ENCODE results near the gene EFCAB6.

The EFCAB6 gene

GRCh38 chr22:43747877-43748276 is 64.2 kb downstream of the EFCAB6 start:
- DNase-seq (ENCODE audit: low spot score) = no peak

- no peak for DNase-seq (ENCODE audit: low spot score)
Observed at GRCh38 chr22:43747058-43747457, 65.0 kb downstream of the EFCAB6 start.

GRCh38 chr22:43745783-43746356 is 66.2 kb downstream of the EFCAB6 start:
- no peak for DNase-seq (ENCODE audit: low spot score)

- no peak for DNase-seq (ENCODE audit: low spot score)
Observed at GRCh38 chr22:43745411-43745770, 66.7 kb downstream of the EFCAB6 start.

GRCh38 chr22:43744700-43745410 is 67.2 kb downstream of the EFCAB6 start:
- no peak for DNase-seq (ENCODE audit: low spot score)

- no peak for DNase-seq (ENCODE audit: low spot score)
Observed at GRCh38 chr22:43743929-43744643, 68.0 kb downstream of the EFCAB6 start.

- no peak for DNase-seq (ENCODE audit: low spot score)
Observed at GRCh38 chr22:43743131-43743530, 69.0 kb downstream of the EFCAB6 start.

GRCh38 chr22:43742154-43742950 is 69.8 kb downstream of the EFCAB6 start:
- no peak for DNase-seq (ENCODE audit: low spot score)

- peak; percentile 10 for DNase-seq (ENCODE audit: low spot score)
Observed at GRCh38 chr22:43740587-43741270, 71.4 kb downstream of the EFCAB6 start.

- no peak for DNase-seq (ENCODE audit: low spot score)
Observed at GRCh38 chr22:43739851-43740379, 72.2 kb downstream of the EFCAB6 start.

GRCh38 chr22:43737150-43737828 is 74.8 kb downstream of the EFCAB6 start:
- no peak for DNase-seq (ENCODE audit: low spot score)

- no peak for DNase-seq (ENCODE audit: low spot score)
Observed at GRCh38 chr22:43736651-43737050, 75.5 kb downstream of the EFCAB6 start.

- no peak for DNase-seq (ENCODE audit: low spot score)
Observed at GRCh38 chr22:43734370-43735150, 77.5 kb downstream of the EFCAB6 start.

GRCh38 chr22:43733138-43733537 is 79.0 kb downstream of the EFCAB6 start:
- DNase-seq (ENCODE audit: low spot score) = no peak

- no peak for DNase-seq (ENCODE audit: low spot score)
Observed at GRCh38 chr22:43731988-43732387, 80.1 kb downstream of the EFCAB6 start.

- DNase-seq (ENCODE audit: low spot score) = no peak
Observed at GRCh38 chr22:43726964-43727543, 85.1 kb downstream of the EFCAB6 start.

GRCh38 chr22:43726322-43726721 is 85.8 kb downstream of the EFCAB6 start:
- DNase-seq (ENCODE audit: low spot score) = no peak

- no peak for DNase-seq (ENCODE audit: low spot score)
Observed at GRCh38 chr22:43723816-43724215, 88.3 kb downstream of the EFCAB6 start.

GRCh38 chr22:43722444-43722843 is 89.7 kb downstream of the EFCAB6 start:
- no peak for DNase-seq (ENCODE audit: low spot score)

GRCh38 chr22:43720716-43721115 is 91.4 kb downstream of the EFCAB6 start:
- no peak for DNase-seq (ENCODE audit: low spot score)
